GM12892 (cell line): ENCODE results near the gene NDUFS4.
"Not testable (repeated sequence)": the region's sequence is repeated elsewhere in the genome, so short reads cannot be mapped to it uniquely, and the experiment has no call there.

Source experiments
- POLR2A ChIP-seq: IDR thresholded peaks from 2 replicates; pipeline ENCODE4 v1.6.1; 2011; ENCODE audit warnings: low read depth, low read length, control low read depth
- POLR2AphosphoS5 ChIP-seq: IDR thresholded peaks from 2 replicates; pipeline ENCODE4 v1.6.1; 2011; ENCODE audit warnings: low read depth, low read length, control low read depth

GRCh38 chr5:53660573-53660972 lies 100.1 kb downstream of the NDUFS4 start:
- not testable (repeated sequence) for TF ChIP-seq POLR2AphosphoS5, POLR2A
